Activated CD8-positive, alpha-beta T cell treated with anti-CD3 and anti-CD28 coated beads, Interleukin-2, amount 10 ng/mL, durations not matched to agents 7 days and 5 days (primary cell): ENCODE measurements around the gene AGER. TPM values are rescaled to one million over a fixed set of nuclear protein-coding genes. Genes with fewer than 3 reads are reported as not detected.

Experiments
- ATAC-seq: fragments of 150-1000 bp; cut with Tn5 transposase; one replicate; pipeline ENCODE4 v1.10.0; 2021; ENCODE audit warnings: moderate library complexity
- CTCF ChIA-PET: fragments of 350-600 bp; sonication (Branson Sonifier 250); formaldehyde crosslinking; loops from one replicate; lab custom pipeline; 2021; ENCODE audit warnings: antibody characterized with exemption; lab: Charles Lee
- POLR2A ChIA-PET: fragments of 350-600 bp; sonication (Branson Sonifier 250); formaldehyde crosslinking; loops from one replicate; lab custom pipeline; 2021; ENCODE audit warnings: antibody characterized with exemption; lab: Charles Lee
- DNase-seq: peaks from one replicate; pipeline ENCODE4 v3.0.0-alpha.2; 2020
- H3K27ac Mint-ChIP-seq: one replicate; pipeline ENCODE4 v1.8.0; 2021; ENCODE audit warnings: mild to moderate bottlenecking, mixed read lengths
- H3K27me3 Mint-ChIP-seq: one replicate; pipeline ENCODE4 v1.8.0; 2021; ENCODE audit warnings: low read depth, mixed read lengths
- H3K36me3 Mint-ChIP-seq: one replicate; pipeline ENCODE4 v1.8.0; 2021; ENCODE audit warnings: low read depth, mixed read lengths
- H3K4me1 Mint-ChIP-seq: one replicate; pipeline ENCODE4 v1.8.0; 2021; ENCODE audit warnings: low read depth, mixed read lengths
- H3K4me3 Mint-ChIP-seq: one replicate; pipeline ENCODE4 v1.8.0; 2021; ENCODE audit warnings: mild to moderate bottlenecking, mixed read lengths
- H3K9me3 Mint-ChIP-seq: one replicate; pipeline ENCODE4 v1.8.0; 2022; ENCODE audit warnings: mixed read lengths; ENCODE audit not compliant: insufficient read depth
- total RNA-seq, 2 experiments: library from RNA; stranded (reverse); gene quantifications; one replicate each; pipeline ENCODE4 v1.2.3, GENCODE V29; 2021

Gene AGER
- total RNA-seq, 2 experiments from 2014 or later: 27.8 to 29.9 TPM

DNA sequence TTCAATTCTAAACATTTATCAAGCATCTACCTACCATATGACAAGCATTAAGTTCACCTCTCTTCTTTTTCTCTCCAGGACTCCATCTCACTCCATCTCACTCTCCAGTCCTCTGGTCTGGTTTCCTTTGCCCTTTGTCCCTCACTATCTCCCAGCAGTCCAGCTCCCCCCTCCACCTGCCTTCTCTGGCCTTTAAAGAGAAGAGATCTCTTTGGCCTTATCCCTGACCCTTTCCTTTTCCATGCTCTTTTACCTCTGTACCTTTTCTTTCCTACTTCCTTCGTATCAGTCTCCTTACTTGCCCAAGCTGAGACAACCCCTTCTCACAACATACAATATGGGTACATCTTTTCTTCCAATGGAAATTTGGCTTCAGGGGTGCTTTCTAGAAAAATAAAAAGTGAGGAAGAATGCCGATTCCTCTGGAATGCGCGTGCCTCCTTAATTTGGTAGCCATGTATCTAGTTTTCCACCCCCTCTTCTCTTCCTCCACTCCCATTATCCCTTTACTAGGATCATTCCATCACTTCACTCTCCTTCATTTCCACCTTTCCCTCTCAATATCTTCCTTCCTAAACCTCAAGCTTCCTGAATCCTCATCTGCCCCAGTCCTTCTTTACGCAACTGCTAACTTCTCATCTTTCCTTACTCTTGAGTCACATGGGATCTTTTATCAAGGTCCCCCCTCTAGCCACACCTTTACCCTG, 7.4 kb downstream of the AGER start:
- Mint-ChIP-seq H3K4me3 (peak overlapping the region; percentile 90), H3K9me3 (no peaks in the 10 kb centered on the region), H3K36me3 (peaks cover 21% of the 10 kb centered on the region), H3K4me1 (peaks cover 68% of the 10 kb centered on the region), H3K27ac (peak overlapping the region; percentile 92), H3K27me3 (no peaks in the 10 kb centered on the region)
- POLR2A ChIA-PET: interaction anchor here (0.6 to 1.3 kb wide), 12 partner anchors 9 to 217 kb away, joined by 3 to 8 read pairs (median 4); partner anchors contain the start of genes GPSM3 and PBX2
- no peak for ATAC-seq
- CTCF ChIA-PET: interaction anchor here (1.0 to 2.5 kb wide), 4 partner anchors 16 to 58 kb away, joined by 5 to 25 read pairs (median 8); partner anchors contain the start of genes ATF6B and GPSM3
- DNase-seq: no peak

DNA sequence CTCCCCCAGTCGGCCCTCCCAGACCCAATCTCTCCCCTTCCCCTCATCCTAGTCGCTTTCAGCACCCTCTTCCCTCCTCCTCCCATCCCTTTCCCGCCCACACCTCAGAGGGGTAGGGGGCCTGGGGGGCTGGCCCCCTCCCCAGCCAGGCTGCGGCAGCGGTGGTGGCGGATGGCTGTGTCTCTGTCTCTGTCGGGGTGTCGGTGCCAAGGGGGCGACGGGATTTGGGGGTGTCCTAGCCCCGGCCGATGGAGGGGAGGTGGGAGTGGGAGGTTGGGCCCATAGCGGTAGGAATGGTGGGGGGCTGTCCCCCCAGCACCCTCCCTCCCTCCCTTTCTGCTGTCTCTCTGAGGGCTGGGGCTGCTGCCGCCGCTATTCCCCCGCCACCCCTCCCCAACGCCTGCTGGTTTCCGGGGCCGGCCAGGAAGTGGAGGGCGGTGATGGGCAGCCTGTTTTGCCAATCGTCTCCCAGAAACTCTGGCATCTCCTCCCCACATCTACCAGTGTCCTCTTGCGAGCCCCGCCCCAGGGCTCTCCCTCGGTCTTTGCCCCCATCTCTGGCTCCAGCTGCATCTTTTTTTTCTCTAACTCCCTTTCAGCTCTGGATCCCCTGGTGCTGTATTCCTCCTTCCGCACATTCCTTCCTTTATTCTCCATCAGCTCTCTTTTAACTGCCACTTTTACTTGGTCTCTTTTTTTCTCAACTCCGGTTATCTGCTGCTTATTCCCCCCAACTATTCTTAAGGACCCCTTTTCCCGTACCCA, 8.2 kb downstream of the AGER start, which contains the start of gene AGPAT1:
Gene AGPAT1 (minus strand): TSS at position 374 of the 765 bp plus-strand sequence. CDS start 4,588 bp downstream, outside the sequence.
- Mint-ChIP-seq H3K36me3 (peaks cover 21% of the 10 kb centered on the region), H3K9me3 (no peaks in the 10 kb centered on the region), H3K4me1 (peaks cover 68% of the 10 kb centered on the region), H3K27ac (peak within 1 kb of the TSS; percentile 92), H3K27me3 (no peaks in the 10 kb centered on the region), H3K4me3 (peak within 1 kb of the TSS; percentile 90)
- ChIA-PET CTCF (interaction anchor here (1.0 to 2.5 kb wide), 4 partner anchors 17 to 57 kb away, joined by 5 to 25 read pairs (median 8); partner anchors contain the start of genes ATF6B and GPSM3), POLR2A (interaction anchor here (0.6 to 1.3 kb wide), 7 partner anchors 8 to 49 kb away, joined by 3 to 6 read pairs (median 4); partner anchors contain the start of gene GPSM3)
- peak; percentile 98 for DNase-seq
- ATAC-seq: peak; percentile 57

DNA sequence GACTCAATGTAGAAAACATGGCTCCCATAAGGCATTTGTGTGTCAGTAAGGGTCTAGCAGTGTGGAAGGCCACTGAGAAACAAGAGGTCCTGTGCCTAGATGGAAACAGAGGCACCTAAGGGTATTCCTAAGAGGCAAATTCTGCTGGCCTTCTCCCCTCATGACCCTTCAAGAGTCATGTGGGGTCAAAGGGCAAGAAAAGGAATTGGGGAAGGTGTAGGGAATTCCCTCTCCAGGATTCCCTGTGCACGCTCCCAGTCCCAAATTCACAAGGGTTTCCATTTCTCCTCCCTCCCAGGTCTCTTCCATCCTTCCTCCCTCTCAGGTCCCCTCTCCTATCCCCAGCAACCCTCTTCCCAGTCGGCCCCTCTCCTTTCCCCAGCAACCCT, 8.7 kb downstream of the AGER start:
- Mint-ChIP-seq H3K27me3 (no peaks in the 10 kb centered on the region), H3K9me3 (no peaks in the 10 kb centered on the region), H3K27ac (peak overlapping the region; percentile 76), H3K4me1 (peaks cover 63% of the 10 kb centered on the region), H3K36me3 (peaks cover 20% of the 10 kb centered on the region), H3K4me3 (peak overlapping the region; percentile 90)
- ChIA-PET CTCF (no interaction called here), POLR2A (no interaction called here)
- DNase-seq (no peak), ATAC-seq (no peak)

DNA sequence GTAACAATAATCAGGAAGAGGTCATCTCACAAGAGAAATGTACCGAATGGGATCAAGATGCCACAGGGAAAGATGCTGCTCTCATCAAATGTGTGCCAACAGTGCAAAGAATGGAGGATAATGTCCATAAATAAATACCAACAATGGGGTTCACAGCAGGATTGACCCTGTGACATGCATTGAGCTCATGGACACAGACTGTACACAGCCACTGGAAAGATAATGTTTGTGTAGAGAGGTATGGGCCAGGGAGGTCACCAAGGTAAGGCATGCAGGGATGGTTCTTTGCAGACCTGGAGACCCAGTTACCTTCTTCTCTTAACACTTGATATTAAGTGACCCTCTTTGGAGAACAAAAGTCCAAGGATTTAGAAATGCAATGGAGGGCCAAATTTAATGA, 9.6 kb downstream of the AGER start:
- H3K27ac Mint-ChIP-seq: no peak overlapping the region
- peaks cover 55% of the 10 kb centered on the region for H3K4me1 Mint-ChIP-seq
- no peak for ATAC-seq
- ChIA-PET POLR2A (interaction anchor here (0.5 kb wide), 1 partner anchor 22 kb away, joined by 4 read pairs; no protein-coding TSS in a partner anchor), CTCF (no interaction called here)
- no peak for DNase-seq
- no peaks in the 10 kb centered on the region for H3K27me3 Mint-ChIP-seq
- peaks cover 24% of the 10 kb centered on the region for H3K36me3 Mint-ChIP-seq
- H3K9me3 Mint-ChIP-seq: no peaks in the 10 kb centered on the region
- H3K4me3 Mint-ChIP-seq: peak overlapping the region; percentile 90

DNA sequence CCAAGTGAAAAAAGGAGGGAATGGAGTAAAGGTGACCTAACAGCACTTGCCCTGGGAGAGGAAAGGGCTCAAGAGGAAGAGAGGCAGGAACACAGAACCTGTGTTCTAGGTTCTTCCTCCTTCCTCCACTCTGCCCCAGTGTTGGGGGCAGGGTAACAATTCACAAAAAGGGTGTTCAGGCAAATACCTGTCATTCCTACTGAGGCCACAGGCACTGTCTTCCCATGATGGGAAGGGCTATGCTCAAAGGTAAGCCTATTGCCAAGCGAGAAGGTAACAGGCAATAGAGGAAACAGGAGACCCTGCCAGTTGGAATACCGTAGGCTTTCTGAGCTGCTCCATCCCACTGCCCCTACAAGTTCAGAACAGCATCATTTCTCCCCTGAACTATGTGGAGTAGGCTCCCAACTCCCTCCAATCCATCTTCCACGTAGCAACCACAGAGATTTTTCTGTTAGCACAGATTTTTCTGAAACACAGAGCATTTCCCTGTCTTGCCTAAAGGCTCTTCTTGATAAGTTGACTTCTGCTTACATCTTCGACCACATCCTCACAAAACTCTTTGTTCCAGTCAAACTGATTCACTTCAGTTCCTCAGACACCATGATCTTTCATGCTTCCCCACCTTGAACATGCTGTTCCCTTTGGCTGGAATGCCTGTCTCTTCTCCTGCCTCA, 10.9 kb downstream of the AGER start:
- Mint-ChIP-seq H3K9me3 (no peaks in the 10 kb centered on the region), H3K4me1 (peaks cover 46% of the 10 kb centered on the region), H3K27ac (peak overlapping the region; percentile 4), H3K27me3 (no peaks in the 10 kb centered on the region), H3K4me3 (no peak overlapping the region), H3K36me3 (peaks cover 23% of the 10 kb centered on the region)
- no peak for ATAC-seq
- ChIA-PET POLR2A (no interaction called here), CTCF (no interaction called here)
- DNase-seq: no peak

DNA sequence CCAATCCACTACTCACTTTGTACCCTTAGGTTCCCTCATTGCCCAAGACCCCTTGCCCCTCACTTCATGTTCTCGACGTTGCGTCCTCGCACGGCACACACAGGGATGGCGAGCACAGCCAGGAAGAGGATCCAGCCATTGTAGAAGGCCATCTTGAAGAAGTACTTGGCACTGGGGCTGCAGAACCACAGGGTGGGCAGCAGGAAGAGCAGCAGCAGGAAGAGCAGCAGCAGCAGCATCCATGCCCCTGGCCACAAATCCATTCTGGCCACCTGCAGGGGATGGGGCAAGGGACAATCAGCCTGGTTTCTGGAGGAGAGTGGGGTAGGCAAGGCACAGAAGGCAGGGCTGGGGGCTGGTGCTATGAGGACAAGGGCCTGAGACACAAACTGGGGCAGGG, 12.8 kb downstream of the AGER start:
- no peak for DNase-seq
- Mint-ChIP-seq H3K27ac (no peak overlapping the region), H3K4me1 (peaks cover 32% of the 10 kb centered on the region), H3K27me3 (no peaks in the 10 kb centered on the region), H3K9me3 (no peaks in the 10 kb centered on the region), H3K4me3 (no peak overlapping the region), H3K36me3 (peaks cover 32% of the 10 kb centered on the region)
- POLR2A ChIA-PET: interaction anchor here (1.0 kb wide), 1 partner anchor 19 kb away, joined by 3 read pairs; the partner anchor contains the start of gene PBX2
- CTCF ChIA-PET: interaction anchor here (1.2 to 1.3 kb wide), 2 partner anchors 24 to 52 kb away, joined by 3 to 5 read pairs; no protein-coding TSS in a partner anchor
- no peak for ATAC-seq

DNA sequence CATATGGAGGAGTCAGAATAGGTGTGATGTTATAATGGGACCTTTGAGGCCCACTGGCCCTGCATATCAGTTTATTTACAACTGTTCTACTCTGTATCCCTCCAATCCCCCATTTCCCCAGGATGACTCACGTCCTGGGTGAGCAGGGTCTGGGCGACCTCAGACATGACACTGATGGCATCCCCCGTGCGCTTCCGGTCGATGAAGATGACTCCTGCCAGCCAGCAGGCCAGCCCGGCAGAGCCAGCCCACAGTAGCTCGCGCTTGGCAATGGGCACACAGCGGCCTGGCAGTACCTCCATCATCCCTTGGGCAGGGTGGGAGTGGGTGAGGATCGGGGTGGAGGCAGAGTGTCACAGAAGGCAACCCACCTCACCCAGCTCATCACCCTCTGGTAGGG, 13.8 kb downstream of the AGER start:
- Mint-ChIP-seq H3K9me3 (no peaks in the 10 kb centered on the region), H3K27me3 (no peaks in the 10 kb centered on the region), H3K27ac (no peak overlapping the region), H3K4me1 (peaks cover 28% of the 10 kb centered on the region), H3K36me3 (peaks cover 37% of the 10 kb centered on the region), H3K4me3 (no peak overlapping the region)
- no peak for DNase-seq
- ATAC-seq: no peak
- POLR2A ChIA-PET: no interaction called here
- CTCF ChIA-PET: no interaction called here

DNA sequence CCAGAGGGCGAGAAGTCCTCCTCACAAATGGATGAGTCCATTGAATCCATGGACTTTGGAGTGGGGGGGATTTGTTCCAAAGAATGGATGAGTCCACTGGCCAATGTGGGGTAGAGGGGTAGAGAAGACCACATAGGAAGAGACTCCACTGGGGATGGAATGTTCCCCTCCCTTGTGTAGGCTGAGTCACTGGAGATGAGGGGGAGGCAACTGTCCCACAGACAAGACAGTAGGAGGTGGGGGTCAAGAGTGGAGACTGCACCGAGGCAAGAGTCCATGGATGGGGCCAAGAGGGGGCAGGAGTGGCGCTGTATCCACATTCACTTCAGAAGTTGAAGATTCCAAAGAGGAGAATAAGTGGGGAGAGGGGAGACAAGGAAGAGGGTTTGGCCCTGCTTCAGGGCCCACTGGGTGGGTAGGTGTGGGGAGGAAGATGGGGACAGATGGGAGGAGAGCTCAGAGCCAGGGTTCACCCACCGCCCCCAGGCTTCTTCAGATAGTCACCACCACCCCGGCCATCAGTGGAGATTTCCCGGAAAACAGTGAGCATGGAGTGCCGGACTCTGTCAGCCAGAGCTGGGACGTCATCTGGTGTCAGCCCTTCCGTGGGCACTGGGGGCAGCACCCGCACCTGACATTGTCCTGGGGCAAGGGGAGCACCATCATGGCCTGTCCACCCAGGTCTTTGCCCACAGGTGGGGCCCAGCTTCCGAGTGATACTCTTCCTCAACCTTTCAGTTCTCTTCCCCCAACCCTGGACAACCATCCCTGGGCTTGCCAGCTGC, 15.1 kb downstream of the AGER start:
- POLR2A ChIA-PET: no interaction called here
- H3K27me3 Mint-ChIP-seq: no peaks in the 10 kb centered on the region
- no peak overlapping the region for H3K27ac Mint-ChIP-seq
- no peak overlapping the region for H3K4me3 Mint-ChIP-seq
- H3K4me1 Mint-ChIP-seq: peaks cover 16% of the 10 kb centered on the region
- peaks cover 40% of the 10 kb centered on the region for H3K36me3 Mint-ChIP-seq
- CTCF ChIA-PET: interaction anchor here (1.2 kb wide), 1 partner anchor 17 kb away, joined by 3 read pairs; the partner anchor contains the start of gene PRRT1
- H3K9me3 Mint-ChIP-seq: no peaks in the 10 kb centered on the region
- DNase-seq (no peak), ATAC-seq (no peak)

DNA sequence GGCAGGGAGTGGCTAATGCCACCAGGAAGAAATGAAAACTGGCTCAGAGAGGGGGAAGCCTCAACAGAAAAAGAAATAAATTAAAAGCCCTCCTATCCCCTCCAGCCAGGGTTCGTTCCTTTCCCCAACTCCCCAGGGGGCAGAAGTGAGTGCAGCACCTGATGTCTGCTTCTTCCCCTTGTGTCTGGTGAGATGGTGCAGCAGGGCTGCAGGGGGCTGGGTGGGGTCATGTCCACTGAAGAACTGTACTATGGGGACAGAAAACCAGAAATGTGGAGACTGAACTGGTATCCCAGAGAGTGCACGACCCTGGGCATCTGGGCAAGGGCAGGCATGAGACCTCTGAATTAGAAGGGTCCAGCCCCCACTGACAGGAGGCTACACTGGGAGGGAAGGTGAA, 15.7 kb downstream of the AGER start:
- no peak overlapping the region for H3K27ac Mint-ChIP-seq
- ChIA-PET CTCF (interaction anchor here (1.2 kb wide), 1 partner anchor 16 kb away, joined by 3 read pairs; the partner anchor contains the start of gene PRRT1), POLR2A (interaction anchor here (0.6 kb wide), 1 partner anchor 8 kb away, joined by 3 read pairs; no protein-coding TSS in a partner anchor)
- DNase-seq: no peak
- H3K4me1 Mint-ChIP-seq: peaks cover 10% of the 10 kb centered on the region
- no peaks in the 10 kb centered on the region for H3K27me3 Mint-ChIP-seq
- H3K36me3 Mint-ChIP-seq: peaks cover 40% of the 10 kb centered on the region
- H3K9me3 Mint-ChIP-seq: no peaks in the 10 kb centered on the region
- H3K4me3 Mint-ChIP-seq: no peak overlapping the region
- no peak for ATAC-seq

DNA sequence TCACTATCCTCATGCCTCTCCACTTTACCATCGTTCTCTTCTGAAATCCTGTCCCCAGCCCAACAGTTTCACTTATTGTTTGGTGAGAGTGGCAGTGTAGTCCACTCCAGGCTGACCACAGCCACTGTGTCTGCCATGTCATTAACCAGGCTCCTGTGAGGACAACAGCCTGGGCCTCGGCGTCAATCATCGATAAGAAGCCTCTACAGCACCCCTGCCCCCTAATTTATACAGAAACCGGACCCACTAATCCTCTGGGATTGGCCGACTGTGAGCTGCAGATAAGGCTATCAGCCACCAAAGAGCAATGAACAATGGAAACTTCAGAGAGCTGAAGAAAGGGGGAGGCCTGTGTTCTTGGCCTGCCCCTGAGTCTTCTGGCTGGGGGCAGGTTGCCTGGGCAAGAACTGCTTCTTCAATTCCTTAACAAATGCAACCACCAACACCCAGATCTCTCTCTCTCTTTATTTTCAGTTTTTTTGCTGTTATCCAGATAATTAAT, 16.2 kb downstream of the AGER start:
- Mint-ChIP-seq H3K4me3 (no peak overlapping the region), H3K36me3 (peaks cover 40% of the 10 kb centered on the region)
- POLR2A ChIA-PET: interaction anchor here (0.6 to 0.7 kb wide), 2 partner anchors 8 to 1567 kb away, joined by 3 to 4 read pairs; no protein-coding TSS in a partner anchor

More for the DNA sequence above, 16.2 kb downstream of the AGER start:
- H3K9me3 Mint-ChIP-seq: no peaks in the 10 kb centered on the region
- CTCF ChIA-PET: no interaction called here
- ATAC-seq (no peak), DNase-seq (no peak)
- peak overlapping the region; percentile 5 for H3K27ac Mint-ChIP-seq
- H3K4me1 Mint-ChIP-seq: peaks cover 4% of the 10 kb centered on the region
- H3K27me3 Mint-ChIP-seq: no peaks in the 10 kb centered on the region
